NCI-H187 treated with DMSO at 0.1 percent for 48 hours (cell line): ENCODE results near the gene TMEM181.
A peak's percentile ranks its signal among the peaks of the same experiment; 100 is the strongest.
"Not testable (repeated sequence)": the region's sequence is repeated elsewhere in the genome, so short reads cannot be mapped to it uniquely, and the experiment has no call there.

Experiments used
- DNase-seq: peaks from one replicate; lab custom pipeline; 2025; lab: John Stamatoyannopoulos, UW

The TMEM181 gene

GRCh38 chr6:158559895-158560835, at the start of gene TMEM181:
TMEM181 (plus strand) TSS chr6:158560091; CDS start chr6:158560225, 134 bp downstream.
- no peak for DNase-seq

- DNase-seq: no peak
Observed at GRCh38 chr6:158512809-158513208, 47.1 kb upstream of the TMEM181 start.

- no peak for DNase-seq
Observed at GRCh38 chr6:158514176-158514575, 45.7 kb upstream of the TMEM181 start.

GRCh38 chr6:158514991-158515390, 44.9 kb upstream of the TMEM181 start:
- no peak for DNase-seq

GRCh38 chr6:158516098-158516497, 43.8 kb upstream of the TMEM181 start:
- no peak for DNase-seq

GRCh38 chr6:158517038-158517437, 42.9 kb upstream of the TMEM181 start:
- DNase-seq: no peak

GRCh38 chr6:158517581-158517980, 42.3 kb upstream of the TMEM181 start:
- no peak for DNase-seq

GRCh38 chr6:158518191-158519127, 41.4 kb upstream of the TMEM181 start:
- peak; percentile 20 for DNase-seq

- no peak for DNase-seq
Observed at GRCh38 chr6:158519300-158519699, 40.6 kb upstream of the TMEM181 start.

GRCh38 chr6:158519761-158520160, 40.1 kb upstream of the TMEM181 start:
- DNase-seq: no peak

- DNase-seq: not testable (repeated sequence)
Observed at GRCh38 chr6:158520975-158521374, 38.9 kb upstream of the TMEM181 start.

GRCh38 chr6:158521759-158522158, 38.1 kb upstream of the TMEM181 start:
- DNase-seq: no peak

- DNase-seq: no peak
Observed at GRCh38 chr6:158522616-158523015, 37.3 kb upstream of the TMEM181 start.

- DNase-seq: no peak
Observed at GRCh38 chr6:158524311-158524710, 35.6 kb upstream of the TMEM181 start.

GRCh38 chr6:158527858-158528257, 32.0 kb upstream of the TMEM181 start:
- DNase-seq: not testable (repeated sequence)

- no peak for DNase-seq
Observed at GRCh38 chr6:158528826-158529225, 31.1 kb upstream of the TMEM181 start.

- DNase-seq: no peak
Observed at GRCh38 chr6:158529629-158530028, 30.3 kb upstream of the TMEM181 start.

GRCh38 chr6:158531566-158531965, 28.3 kb upstream of the TMEM181 start:
- DNase-seq: no peak

- DNase-seq: no peak
Observed at GRCh38 chr6:158531970-158532369, 27.9 kb upstream of the TMEM181 start.

- no peak for DNase-seq
Observed at GRCh38 chr6:158536084-158536890, 23.6 kb upstream of the TMEM181 start.

GRCh38 chr6:158536891-158537798, 22.7 kb upstream of the TMEM181 start:
- no peak for DNase-seq
